Eye (tissue), 1 donor: ENCODE data around the gene SLC7A6OS.
"Not testable (repeated sequence)": the region's sequence is repeated elsewhere in the genome, so short reads cannot be mapped to it uniquely, and the experiment has no call there.

Experiments used
- DNase-seq: peaks from one replicate; pipeline ENCODE4 v3.0.0-alpha.2; 2015

Gene SLC7A6OS

DNA sequence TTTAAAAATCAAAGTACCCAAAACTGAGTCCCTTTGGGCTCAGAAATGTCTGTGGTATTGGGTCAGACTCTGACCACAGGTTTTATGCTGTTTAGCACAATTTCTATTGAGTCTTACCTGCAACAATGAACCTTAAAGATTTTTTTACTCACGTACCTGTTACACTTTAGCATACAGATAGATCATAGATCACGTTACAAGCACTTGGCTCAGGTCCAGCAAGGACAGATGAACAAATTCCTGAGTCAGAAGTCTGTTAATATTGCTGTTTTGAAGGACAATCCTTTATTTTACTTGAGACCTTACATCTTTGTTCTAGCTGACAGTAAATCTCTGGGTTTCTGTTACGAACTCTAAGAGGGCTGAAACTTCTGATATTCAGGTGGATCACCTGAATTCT is 12.8 kb downstream of the SLC7A6OS start:
- DNase-seq = no peak

DNA sequence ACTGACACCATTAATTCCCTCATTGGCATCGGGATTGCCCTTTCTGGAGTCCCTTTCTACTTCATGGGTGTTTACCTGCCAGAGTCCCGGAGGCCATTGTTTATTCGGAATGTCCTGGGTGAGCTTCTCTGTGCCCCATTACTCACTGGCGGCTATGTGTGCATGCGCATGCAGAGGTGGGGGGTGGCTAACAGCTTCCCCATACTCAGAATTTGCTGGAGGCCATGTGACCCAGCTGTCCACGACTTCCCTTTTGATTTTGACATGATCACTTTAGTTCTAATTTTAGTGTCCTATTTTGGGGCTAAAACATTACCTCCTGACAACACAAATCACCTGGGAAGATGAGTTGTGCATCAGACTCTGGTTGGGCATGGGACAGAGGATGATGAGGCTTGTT is 14.1 kb downstream of the SLC7A6OS start:
- DNase-seq = no peak

DNA sequence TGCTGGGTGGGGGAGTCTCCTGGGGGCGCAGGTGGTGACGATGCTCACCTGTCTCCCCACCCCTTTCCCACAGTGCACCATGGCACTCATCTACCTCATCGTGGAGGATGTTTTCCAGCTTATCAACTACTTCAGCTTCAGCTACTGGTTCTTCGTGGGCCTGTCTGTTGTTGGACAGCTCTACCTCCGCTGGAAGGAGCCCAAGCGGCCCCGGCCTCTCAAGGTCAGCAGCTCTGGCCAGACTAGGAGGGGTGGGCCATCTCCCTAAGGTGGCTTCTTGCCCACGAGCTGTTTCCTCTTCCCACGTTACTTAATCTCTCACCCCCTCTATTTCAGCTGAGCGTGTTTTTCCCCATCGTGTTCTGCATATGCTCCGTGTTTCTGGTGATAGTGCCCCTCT is 14.5 kb downstream of the SLC7A6OS start:
- DNase-seq = no peak

DNA sequence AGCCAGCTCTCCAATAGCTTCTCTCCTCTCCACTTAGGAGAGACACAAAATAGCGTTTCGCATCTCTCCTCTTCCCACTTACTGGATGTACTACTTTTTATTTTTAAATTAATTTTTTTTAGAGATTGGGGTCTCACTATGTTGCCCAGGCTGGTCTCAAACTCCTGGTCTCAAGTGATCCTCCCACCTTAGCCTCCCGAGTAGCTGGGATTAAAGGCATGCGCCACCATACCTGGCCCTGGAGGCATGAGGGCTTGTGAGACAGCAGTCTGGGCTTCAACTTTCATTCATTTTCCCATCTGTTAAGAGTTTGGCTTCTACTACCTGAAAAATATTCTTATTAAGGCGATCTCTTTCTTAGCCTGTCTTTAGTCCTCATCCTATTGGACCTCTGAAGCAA is 18.3 kb downstream of the SLC7A6OS start:
- DNase-seq = no peak

DNA sequence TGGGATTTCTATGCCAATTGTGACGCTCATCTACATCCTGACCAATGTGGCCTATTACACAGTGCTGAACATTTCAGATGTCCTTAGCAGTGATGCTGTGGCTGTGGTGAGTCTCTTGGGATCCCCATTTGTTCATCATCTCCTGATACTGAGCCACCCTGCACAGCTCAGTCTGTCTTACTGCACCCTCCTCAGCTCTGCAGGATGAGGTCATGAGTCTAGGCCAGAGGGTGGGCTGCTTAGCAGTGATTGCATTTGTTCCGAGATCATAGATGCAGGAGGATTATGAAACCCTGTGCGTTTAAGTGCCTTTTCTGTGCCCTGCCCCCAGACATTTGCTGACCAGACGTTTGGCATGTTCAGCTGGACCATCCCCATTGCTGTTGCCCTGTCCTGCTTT is 19.5 kb downstream of the SLC7A6OS start:
- no peak for DNase-seq

DNA sequence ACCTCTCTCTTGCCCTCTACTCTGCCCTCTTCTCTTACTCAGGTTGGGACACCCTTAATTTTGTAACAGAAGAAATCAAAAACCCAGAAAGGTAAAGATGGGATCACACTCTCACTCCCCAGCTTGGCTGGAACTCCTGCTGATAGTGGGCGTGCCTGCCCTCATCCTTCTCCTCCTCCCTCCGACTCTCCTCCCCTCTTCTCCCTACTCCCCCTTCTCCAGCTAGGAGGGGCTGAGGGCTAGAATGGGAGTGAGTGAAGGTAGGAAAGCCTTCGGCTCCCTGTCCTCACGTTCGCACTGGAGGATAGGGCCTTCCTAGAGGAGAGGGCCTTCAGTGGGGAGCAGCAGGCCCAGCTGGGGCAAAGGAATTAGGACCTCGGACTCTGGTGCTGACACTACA is 20.3 kb downstream of the SLC7A6OS start:
- DNase-seq = no peak

DNA sequence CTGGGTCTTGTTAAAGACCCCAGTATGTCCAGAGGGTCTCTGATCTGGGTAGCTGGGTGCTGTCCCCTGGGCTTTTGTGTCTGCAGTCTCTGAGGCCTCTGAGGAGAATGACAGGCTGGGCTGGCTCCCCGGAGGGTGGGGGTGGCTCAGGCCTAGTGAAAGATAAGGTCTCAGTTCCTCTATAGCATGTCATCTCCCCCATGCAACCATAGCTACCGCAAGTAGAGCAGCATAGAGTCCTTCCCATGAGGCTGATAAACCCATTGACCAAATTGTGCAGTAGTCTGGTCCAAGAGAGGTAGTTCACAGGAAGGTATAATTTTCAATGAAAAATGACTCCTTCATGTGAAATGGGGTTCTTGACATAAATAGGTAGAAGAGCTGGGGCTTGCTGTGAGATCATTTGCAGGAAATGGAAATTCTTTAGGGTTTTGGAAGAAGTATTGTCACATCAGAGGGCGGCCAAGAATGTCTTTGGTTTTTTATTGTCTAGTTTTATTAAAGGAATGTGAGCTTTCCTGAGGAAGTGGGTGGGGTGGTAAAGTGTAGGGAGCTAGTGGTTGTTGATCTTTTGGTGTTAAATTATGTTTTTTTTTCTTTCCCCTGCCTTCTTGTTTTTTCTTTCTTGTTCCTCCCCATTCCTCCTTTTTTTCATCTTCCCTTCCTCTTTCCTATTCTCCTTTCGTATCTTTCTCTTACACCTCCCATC is 21.0 kb downstream of the SLC7A6OS start:
- no peak for DNase-seq

DNA sequence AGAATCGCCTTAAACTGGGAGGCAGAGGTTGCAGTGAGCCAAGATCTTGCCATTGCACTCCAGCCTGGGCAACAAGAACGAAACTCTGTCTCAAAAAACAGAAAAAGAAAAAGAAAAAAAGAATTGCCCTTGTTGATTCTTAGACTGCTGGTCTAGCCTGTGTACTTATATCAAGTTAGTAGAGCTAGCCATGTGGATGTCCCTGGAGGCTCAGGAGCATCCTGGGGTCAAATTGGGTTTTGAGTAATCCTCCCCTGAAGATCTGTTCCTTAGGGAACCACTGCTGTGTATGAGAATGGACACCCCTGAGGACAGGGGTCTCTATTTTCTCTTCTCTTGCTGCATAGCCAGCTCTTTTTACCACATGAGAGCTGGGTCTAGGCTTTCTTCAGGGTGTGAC is 21.5 kb downstream of the SLC7A6OS start:
- no peak for DNase-seq

DNA sequence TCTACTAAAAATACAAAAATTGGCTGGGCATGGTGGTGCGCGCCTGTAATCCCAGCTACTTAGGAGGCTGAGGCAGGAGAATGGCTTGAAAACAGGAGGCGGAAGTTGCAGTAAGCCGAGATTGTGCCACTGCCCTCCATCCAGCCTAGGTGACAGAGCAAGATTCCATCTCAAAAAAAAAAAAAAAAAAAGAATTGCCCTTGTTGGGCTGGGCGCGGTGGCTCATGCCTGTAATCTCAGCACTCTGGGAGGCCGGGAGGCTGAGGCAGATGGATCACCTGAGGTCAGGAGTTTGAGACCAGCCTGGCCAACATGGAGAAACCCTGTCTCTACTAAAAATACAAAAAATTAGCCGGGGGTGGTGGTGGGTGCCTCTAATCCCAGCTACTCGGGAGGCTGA is 21.9 kb downstream of the SLC7A6OS start:
- DNase-seq = not testable (repeated sequence)

DNA sequence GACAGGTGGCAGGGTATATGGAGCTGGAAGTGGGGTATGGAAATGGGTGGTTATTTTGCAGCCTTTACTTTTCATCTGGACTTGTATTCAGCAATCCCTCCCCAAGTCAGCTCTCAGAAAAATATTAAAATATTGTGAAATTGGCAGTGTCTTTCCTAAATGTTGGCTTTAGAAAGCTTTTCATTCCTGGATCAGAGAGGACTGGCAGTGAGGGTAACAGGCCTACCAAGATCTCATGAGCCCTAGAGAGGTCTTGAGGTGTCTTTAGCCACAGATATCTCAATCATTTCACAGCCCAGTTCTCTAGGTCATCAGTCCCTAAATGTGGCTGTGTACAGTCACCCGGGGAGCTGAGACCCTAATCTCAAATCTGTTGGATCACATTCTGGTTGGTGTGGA is 22.5 kb downstream of the SLC7A6OS start:
- DNase-seq = no peak

DNA sequence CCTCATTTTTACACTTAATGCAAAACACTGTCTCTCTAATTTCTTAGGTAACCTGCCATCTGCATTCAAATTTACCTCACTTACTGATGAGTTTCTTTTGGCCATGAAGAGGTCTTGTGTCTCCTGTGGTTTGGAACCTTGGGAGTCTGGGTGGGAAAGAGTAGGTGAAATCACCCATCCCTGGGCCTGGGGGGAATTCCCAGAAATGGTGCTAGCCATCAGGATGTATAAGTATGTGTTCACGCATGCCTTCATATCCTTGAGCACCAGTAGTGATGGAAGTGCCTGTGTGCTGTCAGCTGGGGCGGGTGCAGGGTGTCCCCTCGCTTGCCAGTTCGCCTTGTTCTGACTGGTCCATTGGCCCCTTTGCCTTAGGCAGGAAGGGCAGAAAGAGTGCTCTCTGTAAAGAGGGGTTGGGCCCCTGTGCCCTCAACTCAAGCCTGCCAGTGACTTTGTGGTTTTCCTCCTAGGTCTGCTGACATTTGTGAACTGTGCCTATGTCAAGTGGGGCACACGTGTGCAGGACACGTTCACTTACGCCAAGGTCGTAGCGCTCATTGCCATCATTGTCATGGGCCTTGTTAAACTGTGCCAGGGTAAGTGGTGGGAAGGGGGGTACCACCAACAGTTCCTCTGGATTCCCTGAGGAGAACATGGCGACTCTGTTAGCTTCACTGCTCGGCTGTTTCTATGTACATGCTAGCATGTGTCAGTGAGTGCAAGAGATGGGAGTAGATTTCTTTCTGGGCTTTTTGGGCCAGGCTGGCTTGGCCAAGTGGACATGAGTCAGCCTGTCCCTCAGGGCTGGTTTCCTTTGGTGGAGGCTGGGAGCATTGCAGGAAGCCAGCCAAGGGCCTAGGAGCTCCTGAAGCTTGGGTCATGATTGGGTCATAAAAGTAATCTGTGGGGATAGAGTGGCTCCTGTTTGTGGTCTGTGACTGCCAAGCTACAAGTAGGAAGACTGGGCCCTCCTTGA is 23.2 kb downstream of the SLC7A6OS start:
- no peak for DNase-seq

DNA sequence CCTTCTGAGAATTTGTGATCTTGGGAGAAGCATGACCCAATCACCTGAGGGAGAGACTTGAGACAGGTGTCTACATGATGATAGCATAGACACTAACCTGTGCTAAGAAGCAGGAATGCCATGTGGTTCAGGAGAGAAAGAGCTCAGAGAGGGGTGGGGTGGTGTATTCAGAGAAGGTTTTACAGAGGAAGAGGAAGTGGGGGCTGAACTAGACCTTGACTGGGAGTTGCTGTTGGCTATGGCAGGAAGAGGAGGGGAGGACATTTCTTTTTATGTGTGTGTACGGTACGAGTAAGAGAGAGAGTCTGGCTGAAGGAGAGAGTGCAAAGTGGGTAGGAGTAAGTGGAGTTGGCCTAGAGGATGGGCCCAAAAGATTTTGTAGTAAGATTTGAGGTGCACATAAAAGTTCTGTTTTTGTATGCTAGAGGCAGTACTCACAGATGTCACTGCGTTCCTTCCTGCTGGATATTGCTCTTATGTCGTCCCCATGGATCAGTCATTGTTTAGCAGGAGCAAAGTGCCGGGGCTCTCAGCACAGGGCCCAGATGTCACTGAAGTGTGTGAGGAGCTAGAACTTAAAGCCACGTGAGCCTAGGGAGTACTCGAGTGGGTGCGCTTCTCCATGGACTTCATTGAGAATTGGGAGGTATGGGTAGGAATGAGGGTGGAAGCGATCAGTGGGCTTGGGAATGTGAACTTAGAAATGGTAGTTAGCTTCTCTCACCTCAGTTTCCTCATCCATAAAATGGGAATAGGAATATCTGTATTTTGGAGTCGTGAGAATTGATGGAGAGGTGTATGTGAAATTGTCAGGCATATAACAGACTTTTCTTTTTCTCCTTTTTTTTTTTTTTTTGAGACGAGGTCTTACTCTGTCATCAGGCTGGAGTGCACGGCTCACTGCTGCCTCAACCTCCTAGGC is 24.3 kb downstream of the SLC7A6OS start:
- DNase-seq = no peak

DNA sequence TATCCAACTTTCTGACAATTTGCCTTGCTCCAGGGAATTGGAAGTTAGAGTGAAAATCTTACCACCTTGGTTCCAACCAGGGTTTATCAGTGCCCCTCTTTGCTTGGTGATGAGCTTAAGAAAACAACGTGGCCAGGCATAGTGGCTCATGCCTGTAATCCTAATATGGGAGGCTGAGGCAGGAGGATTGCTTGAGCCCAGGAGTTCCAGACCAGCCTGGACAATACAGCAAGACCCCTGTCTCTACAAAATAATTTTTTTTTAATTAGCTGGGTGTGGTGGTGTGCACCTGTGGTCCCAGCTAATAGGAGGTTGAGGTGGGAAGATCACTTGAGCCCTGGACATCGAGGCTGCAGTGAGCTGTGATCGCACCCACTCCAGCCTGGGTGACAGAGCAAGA is 25.1 kb downstream of the SLC7A6OS start:
- no peak for DNase-seq

DNA sequence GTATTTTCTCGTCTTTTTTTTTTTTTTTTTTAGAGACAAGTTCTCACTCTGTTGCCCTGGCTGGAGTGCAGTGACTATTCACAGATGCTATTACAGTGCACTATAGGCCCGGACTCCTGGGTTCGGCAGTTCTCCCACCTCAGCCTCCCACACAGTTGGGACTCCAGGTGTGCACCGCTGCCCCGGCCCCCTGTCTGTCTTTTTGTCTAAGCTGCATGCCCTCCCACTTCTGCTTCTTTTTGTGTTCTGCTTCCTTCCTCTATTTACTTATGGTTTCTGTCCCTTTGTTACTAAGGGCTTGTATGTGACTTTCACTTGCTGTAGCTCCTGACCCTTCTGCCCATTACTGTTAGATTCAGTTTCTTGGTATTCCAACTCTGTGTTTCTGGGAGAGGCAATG is 25.9 kb downstream of the SLC7A6OS start:
- no peak for DNase-seq

DNA sequence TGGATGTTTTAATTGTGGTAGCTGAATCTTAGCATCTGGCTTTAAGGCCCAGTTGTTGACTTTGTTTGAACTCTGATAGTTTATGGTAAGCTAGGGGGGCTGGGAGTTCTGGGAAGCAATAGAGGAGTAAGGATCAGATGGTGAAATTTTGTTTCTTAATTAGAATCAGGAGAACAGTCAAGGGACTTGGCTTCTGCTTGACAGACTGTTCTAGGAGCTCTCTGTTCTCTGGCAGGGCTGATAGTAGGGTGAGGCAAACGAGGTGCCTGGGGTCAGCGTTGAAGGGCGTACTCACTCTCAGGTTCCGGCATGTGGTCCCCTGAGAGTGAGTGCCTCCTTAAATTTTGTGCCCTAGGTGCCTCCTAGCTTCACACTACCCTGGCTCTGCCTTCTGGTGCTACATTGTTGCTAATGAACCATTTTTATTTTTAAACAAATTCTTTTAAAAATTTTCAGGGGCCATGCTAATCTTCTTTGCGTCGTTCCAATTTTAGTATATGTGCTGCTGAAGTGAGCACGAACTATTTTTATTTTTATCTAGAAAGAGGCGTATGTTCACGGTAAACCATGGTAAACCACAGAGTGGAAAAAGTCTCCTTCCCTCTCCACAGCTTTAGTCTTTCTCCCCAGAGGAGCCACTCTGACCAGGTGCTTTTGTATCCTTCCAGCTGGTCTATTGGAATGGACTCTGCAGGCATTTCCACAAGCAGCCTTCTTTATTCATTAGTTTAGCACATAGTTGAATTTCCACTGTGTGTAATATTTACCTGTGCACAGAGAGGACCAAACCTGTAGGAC is 26.7 kb downstream of the SLC7A6OS start:
- DNase-seq = no peak

DNA sequence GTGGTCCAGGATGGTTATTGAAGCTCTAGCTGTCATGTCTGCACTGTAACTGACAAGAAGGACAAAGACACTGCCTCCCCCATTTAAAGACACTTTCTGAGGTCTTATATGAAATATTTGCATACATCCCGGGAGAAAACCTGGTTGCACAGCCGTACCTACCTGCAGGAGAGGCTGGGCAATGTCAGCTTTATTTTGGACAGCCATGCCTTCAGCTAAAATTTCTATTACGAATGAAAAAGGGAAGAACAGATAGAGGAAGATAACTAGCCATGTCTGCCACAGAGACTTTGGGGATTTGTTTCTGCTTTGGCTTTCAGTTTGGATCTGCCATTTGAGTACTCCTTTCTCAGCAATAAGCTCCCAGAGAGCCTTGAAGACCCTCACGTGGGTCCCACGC is 27.4 kb downstream of the SLC7A6OS start:
- no peak for DNase-seq

DNA sequence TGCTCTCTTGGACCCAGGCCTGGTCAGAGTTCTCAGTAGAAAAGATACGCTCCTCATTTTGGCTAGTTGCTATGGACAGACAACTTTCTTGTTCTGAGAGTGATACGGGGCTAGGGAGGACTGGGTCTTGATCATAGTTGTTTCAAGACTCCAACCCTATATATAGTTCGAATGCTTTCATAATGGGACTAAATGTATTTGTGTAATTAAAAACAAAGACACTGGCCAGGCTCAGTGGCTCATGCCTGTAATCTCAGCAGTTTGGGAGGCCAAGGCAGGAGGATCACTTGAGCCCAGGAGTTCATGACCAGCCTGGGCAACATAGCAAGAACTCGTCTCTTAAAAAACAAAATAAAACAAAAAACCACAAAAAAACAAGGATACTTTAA is 28.7 kb downstream of the SLC7A6OS start:
- no peak for DNase-seq

DNA sequence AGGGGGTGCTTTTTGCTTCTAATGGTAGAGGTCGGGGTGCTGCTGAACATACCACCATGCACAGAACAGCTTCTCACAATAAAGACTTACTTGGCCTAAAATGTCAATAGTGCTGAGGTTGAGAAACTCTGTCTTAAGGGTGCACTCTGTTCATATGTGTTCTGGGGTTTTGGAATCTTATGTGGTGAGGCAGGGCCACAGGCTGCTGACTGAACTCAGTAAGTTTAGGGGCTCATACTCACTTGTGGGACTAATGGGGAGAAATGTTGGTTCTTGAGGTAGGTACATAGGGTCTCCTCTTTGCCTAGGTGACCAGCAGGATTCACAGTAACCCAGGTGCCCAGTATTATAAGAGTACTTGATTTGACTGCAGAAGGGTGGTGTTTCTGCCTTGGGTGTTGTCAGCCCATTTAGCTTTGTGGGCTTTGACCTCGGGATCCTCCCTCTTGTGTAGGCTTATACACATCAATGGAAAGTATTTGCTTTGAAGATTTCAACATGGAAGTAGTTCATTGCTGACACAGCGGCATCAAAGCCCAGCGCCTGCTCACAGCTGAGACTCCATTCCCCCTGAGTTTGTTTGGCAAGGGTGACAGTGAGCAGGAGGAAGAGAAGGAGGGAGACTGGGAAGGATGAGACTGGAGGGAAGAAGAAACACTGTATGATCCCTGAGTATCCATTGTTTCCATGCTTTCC is 29.2 kb downstream of the SLC7A6OS start:
- no peak for DNase-seq

DNA sequence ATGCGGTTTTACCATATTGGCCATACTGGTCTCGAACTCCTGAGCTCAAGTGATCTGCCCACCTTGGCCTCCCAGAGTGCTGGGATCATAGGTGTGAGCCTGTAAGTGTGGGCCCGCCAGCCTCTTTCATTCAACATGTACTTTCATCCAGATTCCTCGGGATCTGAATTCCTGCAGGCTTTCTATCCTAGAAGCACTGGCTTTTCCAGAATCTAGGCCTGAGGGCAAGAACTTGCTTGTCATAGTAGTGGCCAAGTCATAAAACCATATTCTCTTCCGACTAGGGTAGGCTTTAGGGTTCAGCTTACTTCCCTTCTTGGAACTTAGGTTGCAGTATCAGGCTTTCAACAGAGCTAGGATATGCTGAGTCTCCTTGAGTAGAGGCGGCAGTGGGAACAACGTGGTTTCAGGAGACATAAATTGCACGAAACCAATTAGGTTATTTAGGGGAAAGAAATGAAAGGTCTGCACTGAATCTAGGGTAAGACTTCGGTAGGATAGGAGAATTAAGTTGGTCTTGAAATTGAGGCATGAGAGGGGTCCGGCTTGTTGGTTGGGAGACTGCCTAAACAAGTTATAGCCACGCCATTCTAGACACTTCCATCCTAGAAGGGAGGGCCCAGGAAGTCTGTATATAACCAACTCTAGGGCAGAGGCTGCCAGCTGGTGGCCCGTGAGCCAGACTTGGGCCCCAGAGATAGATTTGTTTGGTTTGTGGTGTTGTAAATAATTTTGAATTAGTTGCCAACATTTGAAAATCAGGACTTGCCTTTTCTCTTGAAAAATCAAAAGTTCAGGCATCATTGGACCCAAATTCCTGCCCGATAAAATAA is 30.8 kb downstream of the SLC7A6OS start:
- DNase-seq = no peak

DNA sequence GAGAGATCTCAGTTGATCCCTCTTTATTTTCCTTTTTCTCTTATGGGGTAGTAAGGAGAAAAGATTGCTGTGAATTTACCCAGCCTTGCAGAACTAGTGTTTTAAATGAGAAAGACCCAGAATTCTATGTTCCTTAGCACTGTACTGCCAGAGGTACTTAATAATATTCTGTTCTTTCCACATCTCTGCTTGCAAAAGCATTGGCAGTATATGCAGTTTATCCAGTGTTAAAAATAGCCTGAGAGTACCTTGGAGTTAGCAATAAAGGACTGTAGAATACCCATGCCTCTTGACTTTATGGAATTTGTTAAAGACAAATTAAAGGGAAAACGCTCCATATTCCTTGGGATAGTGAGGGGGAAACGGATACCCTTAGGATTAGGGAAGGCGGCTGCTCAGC is 34.5 kb downstream of the SLC7A6OS start:
- DNase-seq = no peak
